ENCODE measurements around the gene MRPL54. TPM values are rescaled to one million over a fixed set of nuclear protein-coding genes. Genes with fewer than 3 reads are reported as not detected.

The MRPL54 gene
- total RNA-seq, 2 experiments from 2014 or later: 66.6 to 88.7 TPM

- POLR2A ChIA-PET: no interaction called here
- DNase-seq (ENCODE audit: low spot score): no peak
- Histone ChIP-seq H3K9me2 (ENCODE audit: insufficient read depth, low read length) (no peaks in the 10 kb centered on the region), H2AFZ (ENCODE audit: low read length) (no peak overlapping the region), H3K4me3 (ENCODE audit: low read depth, low read length, poor library complexity, severe bottlenecking) (no peak overlapping the region), H3K4me2 (ENCODE audit: low read length) (no peak overlapping the region), H3K4me1 (ENCODE audit: insufficient read depth, low read length, poor library complexity, severe bottlenecking) (no peaks in the 10 kb centered on the region), H3K79me2 (ENCODE audit: insufficient read depth, low read depth, low read length) (no peaks in the 10 kb centered on the region), H3K27ac (ENCODE audit: low read depth, low read length, poor library complexity, severe bottlenecking) (no peak overlapping the region), H3K9me3 (ENCODE audit: low read length) (no peaks in the 10 kb centered on the region), H4K20me1 (ENCODE audit: insufficient read depth, low read length) (no peaks in the 10 kb centered on the region), H3K36me3 (ENCODE audit: insufficient read depth, low read length) (no peaks in the 10 kb centered on the region)
- BruUV-seq (replicated peaks): no TSS peak
- CTCF ChIA-PET (ENCODE audit: unreplicated experiment): no interaction called here
- TF ChIP-seq EZH2phosphoT487 (IDR thresholded peaks at IDR 0.05; ENCODE audit: borderline replicate concordance, low read depth, low read length) (no peak), CTCF (conservative IDR thresholded peaks at IDR 0.05; ENCODE audit: low read length) (no peak)
- intact Hi-C loops (cut with micrococcal nuclease; ENCODE audit: unreplicated experiment): no loop called here
Measured at GRCh38 chr19:3730457-3730958, 32.0 kb upstream of the MRPL54 start.

GRCh38 chr19:3732108-3732507, 30.4 kb upstream of the MRPL54 start:
- Histone ChIP-seq H3K27ac (ENCODE audit: low read depth, low read length, poor library complexity, severe bottlenecking) (no peak overlapping the region), H3K9me2 (ENCODE audit: insufficient read depth, low read length) (no peaks in the 10 kb centered on the region), H3K79me2 (ENCODE audit: insufficient read depth, low read depth, low read length) (no peaks in the 10 kb centered on the region), H4K20me1 (ENCODE audit: insufficient read depth, low read length) (no peaks in the 10 kb centered on the region), H2AFZ (ENCODE audit: low read length) (no peak overlapping the region), H3K36me3 (ENCODE audit: insufficient read depth, low read length) (no peaks in the 10 kb centered on the region), H3K4me3 (ENCODE audit: low read depth, low read length, poor library complexity, severe bottlenecking) (no peak overlapping the region), H3K9me3 (ENCODE audit: low read length) (no peaks in the 10 kb centered on the region), H3K4me2 (ENCODE audit: low read length) (no peak overlapping the region), H3K4me1 (ENCODE audit: insufficient read depth, low read length, poor library complexity, severe bottlenecking) (no peaks in the 10 kb centered on the region)
- BruUV-seq (replicated peaks): no TSS peak
- TF ChIP-seq CTCF (conservative IDR thresholded peaks at IDR 0.05; ENCODE audit: low read length) (0 out of 2 replicates have a peak, but pooled peaks have one; percentile 27), EZH2phosphoT487 (IDR thresholded peaks at IDR 0.05; ENCODE audit: borderline replicate concordance, low read depth, low read length) (no peak)
- intact Hi-C loops (cut with micrococcal nuclease; ENCODE audit: unreplicated experiment): no loop called here
- ChIA-PET CTCF (ENCODE audit: unreplicated experiment) (no interaction called here), POLR2A (interaction anchor here (0.6 kb wide), 1 partner anchor 156 kb away, joined by 3 read pairs; no protein-coding TSS in a partner anchor)
- no peak for DNase-seq (ENCODE audit: low spot score)

- H3K36me3 ChIP-seq (ENCODE audit: insufficient read depth, low read length): no peaks in the 10 kb centered on the region
- H3K79me2 ChIP-seq (ENCODE audit: insufficient read depth, low read depth, low read length): no peaks in the 10 kb centered on the region
- intact Hi-C loops (cut with micrococcal nuclease; ENCODE audit: unreplicated experiment): no loop called here
- H3K4me2 ChIP-seq (ENCODE audit: low read length): no peak overlapping the region
- H3K9me2 ChIP-seq (ENCODE audit: insufficient read depth, low read length): no peaks in the 10 kb centered on the region
- H3K9me3 ChIP-seq (ENCODE audit: low read length): no peaks in the 10 kb centered on the region
- TF ChIP-seq CTCF (conservative IDR thresholded peaks at IDR 0.05; ENCODE audit: low read length): no peak
- no peak for TF ChIP-seq EZH2phosphoT487 (IDR thresholded peaks at IDR 0.05; ENCODE audit: borderline replicate concordance, low read depth, low read length)
- H3K4me1 ChIP-seq (ENCODE audit: insufficient read depth, low read length, poor library complexity, severe bottlenecking): no peaks in the 10 kb centered on the region
- no peak overlapping the region for H3K27ac ChIP-seq (ENCODE audit: low read depth, low read length, poor library complexity, severe bottlenecking)
- ChIA-PET POLR2A (no interaction called here), CTCF (ENCODE audit: unreplicated experiment) (no interaction called here)
- no TSS peak for BruUV-seq (replicated peaks)
- DNase-seq (ENCODE audit: low spot score): no peak
- no peak overlapping the region for H3K4me3 ChIP-seq (ENCODE audit: low read depth, low read length, poor library complexity, severe bottlenecking)
- H4K20me1 ChIP-seq (ENCODE audit: insufficient read depth, low read length): no peaks in the 10 kb centered on the region
- H2AFZ ChIP-seq (ENCODE audit: low read length): no peak overlapping the region
Measured at GRCh38 chr19:3733549-3734309, 28.8 kb upstream of the MRPL54 start.
